Gastroesophageal sphincter (tissue), 4 donors: ENCODE data around the gene GSK3B. TPM values are rescaled to one million over a fixed set of nuclear protein-coding genes. Genes with fewer than 3 reads are reported as not detected.
A peak's percentile ranks its signal among the peaks of the same experiment; 100 is the strongest.

Experiments used
- ATAC-seq: fragments of 150-250 bp; one replicate; pipeline ENCODE4 v1.9.1; 2016; ENCODE audit warnings: mild to moderate bottlenecking, moderate library complexity
- H3K27ac ChIP-seq, 4 donors: fragments of 200-600 bp; sonication (generic) in 3 of 4; 1 replicate in 3 of 4; 2 replicates in 1 of 4; pipeline ENCODE4 v1.5.1; 2016 to 2019
- H3K27me3 ChIP-seq: fragments of 200-600 bp; sonication (generic); one replicate; pipeline ENCODE4 v1.5.1; 2019
- H3K36me3 ChIP-seq, 2 donors: fragments of 200-600 bp; sonication (generic); one replicate each; pipeline ENCODE4 v1.5.1; 2019; ENCODE audit warnings: control low read depth in 1 of 2
- H3K4me1 ChIP-seq, 3 donors: fragments of 200-600 bp; sonication (generic); 1 replicate in 2 of 3; 2 replicates in 1 of 3; pipeline ENCODE4 v1.5.1; 2016 to 2019; ENCODE audit warnings: control low read depth in 2 of 3
- H3K4me3 ChIP-seq, 2 donors: fragments of 200-600 bp; sonication (generic); one replicate each; pipeline ENCODE4 v1.5.1; 2019; ENCODE audit warnings: mild to moderate bottlenecking in 1 of 2, moderate library complexity in 1 of 2
- H3K9me3 ChIP-seq, 3 donors: fragments of 200-600 bp; sonication (generic); one replicate each; pipeline ENCODE4 v1.5.1; 2017 to 2019; ENCODE audit warnings: control low read depth in 2 of 3
- CTCF ChIP-seq, 4 experiments: fragments of 200-600 bp in 2 of 4; fragments of 450-650 bp in 2 of 4; sonication (generic) in 1 of 4; IDR thresholded peaks; one replicate each; pipeline ENCODE4 v1.5.1; 2017 to 2019; ENCODE audit warnings: antibody characterized with exemption in 4 of 4, mild to moderate bottlenecking in 2 of 4, moderate library complexity in 2 of 4
- EP300 ChIP-seq: sonication (generic); formaldehyde crosslinking; IDR thresholded peaks from one replicate; pipeline ENCODE4 v1.6.1; 2017; ENCODE audit warnings: antibody characterized with exemption, mild to moderate bottlenecking
- POLR2A ChIP-seq, 2 donors: fragments of 450-650 bp; IDR thresholded peaks; one replicate each; pipeline ENCODE4 v1.6.1; 2017; ENCODE audit warnings: antibody characterized with exemption in 2 of 2, mild to moderate bottlenecking in 2 of 2, moderate library complexity in 1 of 2
- POLR2AphosphoS5 ChIP-seq: sonication (generic); formaldehyde crosslinking; IDR thresholded peaks from one replicate; pipeline ENCODE4 v1.6.1; 2017; ENCODE audit warnings: antibody characterized with exemption
- WGBS, 2 donors: methylation state at CpG; one replicate each; pipeline ENCODE4 v1.1.5; 2018; ENCODE audit warnings: low coverage in 1 of 2; 5-methylcytosine and 5-hydroxymethylcytosine counted together
- total RNA-seq, 4 donors: library from RNA; depleted of rRNA; stranded (reverse); fragments of >200 nt; gene quantifications; one replicate each; pipeline ENCODE4 v1.1.0, GENCODE V29; 2016

Gene GSK3B
- total RNA-seq, 4 donors from 2014 or later = 32.7 to 40.6 (median 34.6) TPM

- H3K27ac ChIP-seq = no peak overlapping the region
- no CpG with 5 or more reads among the region's 2 CpGs for WGBS, 2 donors
- TF ChIP-seq POLR2A (IDR thresholded peaks at IDR 0.05) = no peak
- no peak for TF ChIP-seq POLR2AphosphoS5
- TF ChIP-seq EP300 = no peak
- no peak for TF ChIP-seq CTCF (IDR thresholded peaks at IDR 0.05)
- no peak overlapping the region for H3K4me3 ChIP-seq
- no peaks in the 10 kb centered on the region for H3K4me1 ChIP-seq
- H3K36me3 ChIP-seq = no peaks in the 10 kb centered on the region
- H3K9me3 ChIP-seq = no peaks in the 10 kb centered on the region
- no peak for ATAC-seq
- no peaks in the 10 kb centered on the region for H3K27me3 ChIP-seq
Observed at GRCh38 chr3:119796785-119797184, 297.5 kb downstream of the GSK3B start.

GRCh38 chr3:119796368-119796767 is 297.9 kb downstream of the GSK3B start:
- WGBS, 2 donors = 100% methylated on average over 1 to 2 of the region's 2 CpGs
- H3K27ac ChIP-seq = no peak overlapping the region
- no peak for ATAC-seq
- no peaks in the 10 kb centered on the region for H3K4me1 ChIP-seq
- H3K9me3 ChIP-seq = no peaks in the 10 kb centered on the region
- H3K27me3 ChIP-seq = no peaks in the 10 kb centered on the region
- no peak overlapping the region for H3K4me3 ChIP-seq
- H3K36me3 ChIP-seq = no peaks in the 10 kb centered on the region
- TF ChIP-seq EP300 (no peak), POLR2AphosphoS5 (no peak)

GRCh38 chr3:119795849-119796248 is 298.4 kb downstream of the GSK3B start:
- no peaks in the 10 kb centered on the region for H3K9me3 ChIP-seq
- no peaks in the 10 kb centered on the region for H3K27me3 ChIP-seq
- no peaks in the 10 kb centered on the region for H3K4me1 ChIP-seq
- no peak overlapping the region for H3K4me3 ChIP-seq
- H3K27ac ChIP-seq = no peak overlapping the region
- no peaks in the 10 kb centered on the region for H3K36me3 ChIP-seq
- no peak for TF ChIP-seq EP300
- no peak for TF ChIP-seq POLR2AphosphoS5
- no peak for TF ChIP-seq CTCF (IDR thresholded peaks at IDR 0.05)
- TF ChIP-seq POLR2A (IDR thresholded peaks at IDR 0.05) = no peak
- no peak for ATAC-seq
- 63 to 73% methylated on average over 1 to 3 of the region's 3 CpGs for WGBS, 2 donors

GRCh38 chr3:119794971-119795612 is 299.2 kb downstream of the GSK3B start:
- no peak for TF ChIP-seq EP300
- TF ChIP-seq POLR2A (IDR thresholded peaks at IDR 0.05) = no peak
- TF ChIP-seq CTCF (IDR thresholded peaks at IDR 0.05) = no peak
- no peak for TF ChIP-seq POLR2AphosphoS5
- Histone ChIP-seq H3K4me3 (no peak overlapping the region), H3K36me3 (no peaks in the 10 kb centered on the region), H3K27me3 (no peaks in the 10 kb centered on the region), H3K9me3 (no peaks in the 10 kb centered on the region), H3K27ac (no peak overlapping the region), H3K4me1 (no peaks in the 10 kb centered on the region)
- peak; percentile 7 for ATAC-seq
- 28 to 56% methylated on average over 4 to 5 of the region's 5 CpGs for WGBS, 2 donors

- 90 to 100% methylated on average over 1 to 2 of the region's 2 CpGs for WGBS, 2 donors
- Histone ChIP-seq H3K9me3 (no peaks in the 10 kb centered on the region), H3K27me3 (no peaks in the 10 kb centered on the region), H3K4me3 (no peak overlapping the region), H3K27ac (no peak overlapping the region), H3K4me1 (no peaks in the 10 kb centered on the region), H3K36me3 (no peaks in the 10 kb centered on the region)
- no peak for ATAC-seq
- TF ChIP-seq POLR2AphosphoS5 = no peak
- no peak for TF ChIP-seq CTCF (IDR thresholded peaks at IDR 0.05)
- TF ChIP-seq POLR2A (IDR thresholded peaks at IDR 0.05) = no peak
- TF ChIP-seq EP300 = no peak
Observed at GRCh38 chr3:119794401-119794800, 299.8 kb downstream of the GSK3B start.
